Astrocyte of the cerebellum (primary cell): ENCODE measurements around the gene OTP.

Source experiments
- DNase-seq: peaks from one replicate; pipeline ENCODE4 v3.0.0-alpha.2; 2011; ENCODE audit warnings: low read depth
- H3K4me3 ChIP-seq: 2 replicates; pipeline ENCODE4 v1.5.1; 2011; ENCODE audit warnings: mild to moderate bottlenecking, low read depth, low read length, moderate library complexity
- in situ Hi-C: cut with HindIII; loops from 2 replicates; pipeline ENCODE4 v1.10.0; 2017; ENCODE audit warnings: low sequenced_read_pairs
- TF ChIP-seq, protein P1 (sequence below): IDR thresholded peaks from 2 replicates; pipeline ENCODE4 v1.5.1; 2012; ENCODE audit warnings: low read length, low read depth, moderate library complexity, mild to moderate bottlenecking; ENCODE audit errors: missing control alignments

The OTP gene

DNA sequence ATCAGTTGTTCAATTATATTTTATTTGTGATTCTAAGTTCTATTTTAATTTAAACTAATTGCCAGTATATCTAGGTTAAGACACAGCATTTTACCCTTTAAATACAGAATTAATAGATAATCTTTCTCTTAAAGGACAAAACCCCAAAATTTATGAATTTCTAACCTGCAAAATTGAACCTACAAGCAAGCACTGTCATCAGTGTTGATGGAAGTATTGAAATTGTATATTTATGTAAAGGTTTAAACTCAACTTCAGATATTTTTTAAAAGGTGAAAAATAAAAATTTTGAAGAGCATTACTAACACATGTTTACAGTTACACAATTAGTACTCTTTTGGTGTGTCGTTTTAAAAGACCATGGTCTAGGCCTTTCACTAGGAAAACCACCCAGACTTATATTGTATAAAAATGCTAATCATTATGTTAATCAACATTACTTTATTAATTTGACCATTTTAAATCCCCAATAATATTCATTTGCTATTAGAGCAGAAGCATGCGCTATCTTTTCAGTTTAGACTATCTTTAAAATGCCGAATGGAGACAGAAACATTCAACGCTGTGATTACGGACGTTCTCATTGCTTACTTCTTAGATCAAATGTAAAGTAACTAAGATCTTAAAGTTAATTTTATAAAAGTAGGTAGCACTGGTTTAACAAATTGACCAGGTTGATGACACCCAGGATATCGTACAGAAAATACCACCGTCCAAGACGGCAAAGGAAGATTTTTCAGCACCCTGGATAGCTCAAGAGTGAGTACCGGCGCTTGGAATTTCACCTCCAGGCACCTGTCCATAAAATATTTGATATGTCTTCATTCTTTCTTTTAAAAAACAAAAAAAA lies 3.2 kb downstream of the OTP start:
- in situ Hi-C loops: no loop called here
- TF ChIP-seq, protein P1, sequence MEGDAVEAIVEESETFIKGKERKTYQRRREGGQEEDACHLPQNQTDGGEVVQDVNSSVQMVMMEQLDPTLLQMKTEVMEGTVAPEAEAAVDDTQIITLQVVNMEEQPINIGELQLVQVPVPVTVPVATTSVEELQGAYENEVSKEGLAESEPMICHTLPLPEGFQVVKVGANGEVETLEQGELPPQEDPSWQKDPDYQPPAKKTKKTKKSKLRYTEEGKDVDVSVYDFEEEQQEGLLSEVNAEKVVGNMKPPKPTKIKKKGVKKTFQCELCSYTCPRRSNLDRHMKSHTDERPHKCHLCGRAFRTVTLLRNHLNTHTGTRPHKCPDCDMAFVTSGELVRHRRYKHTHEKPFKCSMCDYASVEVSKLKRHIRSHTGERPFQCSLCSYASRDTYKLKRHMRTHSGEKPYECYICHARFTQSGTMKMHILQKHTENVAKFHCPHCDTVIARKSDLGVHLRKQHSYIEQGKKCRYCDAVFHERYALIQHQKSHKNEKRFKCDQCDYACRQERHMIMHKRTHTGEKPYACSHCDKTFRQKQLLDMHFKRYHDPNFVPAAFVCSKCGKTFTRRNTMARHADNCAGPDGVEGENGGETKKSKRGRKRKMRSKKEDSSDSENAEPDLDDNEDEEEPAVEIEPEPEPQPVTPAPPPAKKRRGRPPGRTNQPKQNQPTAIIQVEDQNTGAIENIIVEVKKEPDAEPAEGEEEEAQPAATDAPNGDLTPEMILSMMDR: no peak
- no peak overlapping the region for H3K4me3 ChIP-seq
- DNase-seq: no peak

DNA sequence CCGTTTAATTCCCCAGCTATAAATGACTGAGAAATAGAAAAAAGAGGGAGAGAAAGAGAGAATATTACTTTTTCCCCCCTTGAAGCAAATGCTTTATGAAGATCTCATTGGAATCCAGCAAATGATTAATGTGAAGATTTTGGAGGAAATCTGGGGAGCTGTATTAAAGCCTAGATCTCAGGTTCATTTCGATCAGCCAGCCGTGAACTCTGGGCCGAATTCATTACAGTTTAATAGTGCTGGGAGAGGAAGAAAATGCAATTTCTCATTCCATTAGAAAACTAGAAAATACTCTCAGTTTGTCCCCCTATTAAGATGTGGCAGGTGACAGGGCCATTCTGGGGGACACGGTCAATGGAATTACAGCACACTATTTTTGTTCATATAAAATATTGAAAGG lies 4.8 kb downstream of the OTP start:
- no peak overlapping the region for H3K4me3 ChIP-seq
- in situ Hi-C loops: no loop called here
- no peak for DNase-seq
- TF ChIP-seq, protein P1: no peak

DNA sequence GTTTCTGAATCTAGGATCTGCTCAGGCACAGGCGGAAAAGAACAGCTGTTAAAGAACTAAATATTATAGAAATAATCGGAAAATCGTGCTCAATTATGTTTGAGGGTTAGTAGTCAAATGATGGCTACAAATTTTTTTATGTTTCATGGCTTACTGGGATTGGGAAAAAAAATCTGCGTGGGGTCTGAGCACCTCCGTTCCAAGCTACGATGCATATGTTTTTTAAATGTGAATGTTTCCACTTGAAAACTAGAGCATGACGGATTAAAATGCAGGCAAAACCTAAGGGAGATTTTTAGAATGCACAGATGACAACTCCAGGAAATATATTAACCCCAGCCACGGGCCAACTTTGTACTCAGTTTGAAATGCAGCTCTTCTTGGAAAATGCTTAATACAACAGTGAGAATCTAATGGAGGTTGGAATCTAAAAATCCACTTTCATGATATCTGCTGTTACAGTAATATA lies 5.3 kb downstream of the OTP start:
- no peak overlapping the region for H3K4me3 ChIP-seq
- in situ Hi-C loops: no loop called here
- TF ChIP-seq, protein P1: no peak

DNA sequence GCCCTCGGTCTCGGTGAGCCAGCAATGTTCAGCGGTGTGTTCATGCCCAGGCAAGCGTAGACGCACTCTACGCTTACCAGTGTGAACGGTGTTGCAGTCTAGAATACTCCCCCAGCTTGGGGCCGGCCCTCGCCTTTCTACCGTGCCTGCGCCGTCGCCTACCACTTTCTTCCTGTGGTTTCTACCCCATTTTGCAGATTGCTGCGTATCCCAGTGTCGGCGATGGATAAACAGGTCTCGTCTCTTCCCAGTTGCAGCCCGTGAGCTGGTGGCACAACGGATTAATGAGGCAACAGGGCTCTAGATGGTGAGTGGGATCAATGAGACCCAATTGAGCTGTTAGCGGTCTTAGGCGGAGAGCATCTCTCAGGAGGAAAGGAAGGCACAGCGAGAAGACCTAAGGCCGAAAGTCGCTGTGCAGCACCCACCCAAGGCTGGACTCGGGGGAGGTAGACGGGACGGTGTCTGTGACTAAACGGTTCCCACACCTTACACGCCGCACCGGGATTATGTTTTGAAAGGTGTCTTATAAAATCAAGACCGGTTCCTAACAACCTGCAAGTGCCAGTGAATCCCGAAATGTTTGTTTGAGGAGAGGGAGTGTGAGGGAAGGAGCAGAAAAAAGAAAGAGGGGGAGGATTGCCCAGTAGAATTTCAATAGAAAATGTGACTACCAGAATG lies 5.8 kb downstream of the OTP start:
- TF ChIP-seq, protein P1: no peak
- H3K4me3 ChIP-seq: no peak overlapping the region
- in situ Hi-C loops: no loop called here
- no peak for DNase-seq

More for the DNA sequence above, 5.3 kb downstream of the OTP start:
- no peak for DNase-seq

DNA sequence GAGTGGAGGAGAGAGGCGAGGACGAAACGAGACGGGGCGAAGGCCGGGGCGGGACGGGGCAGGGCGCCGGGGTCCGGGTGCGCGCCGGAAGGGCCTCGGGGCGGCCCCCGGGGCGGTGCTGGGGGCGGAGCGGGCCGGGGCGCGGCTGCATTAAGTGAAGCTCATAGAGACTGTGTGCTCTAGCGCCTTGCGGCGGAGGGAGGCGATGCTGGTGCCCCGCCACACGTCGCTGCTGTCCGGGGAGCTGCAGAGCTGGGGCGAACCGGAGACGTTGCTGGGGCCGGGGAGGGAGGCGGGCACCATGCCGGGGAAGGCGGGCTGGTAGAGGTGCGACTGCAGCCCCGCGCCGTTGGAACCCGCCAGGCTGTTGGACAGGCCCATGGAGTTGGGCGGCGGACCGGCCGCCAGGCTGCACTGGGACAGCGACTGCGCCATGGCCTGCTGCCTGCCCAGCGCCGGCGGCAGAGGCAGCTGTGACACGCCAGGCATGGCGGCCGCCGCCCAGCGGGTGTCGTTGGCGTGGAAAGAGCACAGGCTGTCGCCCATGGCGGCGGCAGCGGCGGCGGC lies 8.3 kb downstream of the OTP start:
- no peak for DNase-seq
- in situ Hi-C loops: no loop called here
- H3K4me3 ChIP-seq: peak overlapping the region; percentile 13
- TF ChIP-seq, protein P1: no peak

DNA sequence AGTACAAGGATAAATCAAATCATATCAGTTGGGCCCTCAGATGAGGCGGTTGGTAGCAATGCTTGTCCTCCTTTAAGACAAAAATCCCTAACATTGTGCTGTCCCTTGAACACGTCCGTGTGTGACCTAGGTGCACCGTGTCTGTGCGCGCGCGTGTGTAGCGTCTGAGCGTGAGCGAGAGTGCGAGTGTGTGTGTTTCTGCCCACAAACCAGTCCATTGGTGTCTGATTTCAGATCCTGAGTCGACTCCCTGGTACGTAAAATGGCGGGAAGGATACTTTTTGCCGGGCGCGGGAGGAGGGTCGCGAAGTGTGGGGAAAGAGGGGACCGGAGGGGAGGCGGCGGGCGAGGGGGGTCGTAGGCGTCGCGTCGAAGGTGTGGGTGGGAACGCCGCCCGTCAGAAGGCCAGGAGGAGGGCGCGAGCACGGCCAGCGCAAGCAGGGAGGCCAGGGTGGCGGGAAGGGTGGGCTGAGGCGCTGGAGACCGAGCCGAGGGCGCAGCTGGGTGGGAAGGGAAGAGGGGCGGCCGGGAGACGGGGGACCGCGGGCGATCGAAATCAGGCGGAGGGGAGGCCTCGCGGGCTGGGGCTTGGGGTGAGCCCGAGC lies 8.9 kb downstream of the OTP start:
- TF ChIP-seq, protein P1: no peak
- in situ Hi-C loops: no loop called here
- no peak for DNase-seq
- H3K4me3 ChIP-seq: no peak overlapping the region
